ENCODE data around the gene FRMPD1.
"Not testable (repeated sequence)": the region's sequence is repeated elsewhere in the genome, so short reads cannot be mapped to it uniquely, and the experiment has no call there.

Gene FRMPD1, protein sequence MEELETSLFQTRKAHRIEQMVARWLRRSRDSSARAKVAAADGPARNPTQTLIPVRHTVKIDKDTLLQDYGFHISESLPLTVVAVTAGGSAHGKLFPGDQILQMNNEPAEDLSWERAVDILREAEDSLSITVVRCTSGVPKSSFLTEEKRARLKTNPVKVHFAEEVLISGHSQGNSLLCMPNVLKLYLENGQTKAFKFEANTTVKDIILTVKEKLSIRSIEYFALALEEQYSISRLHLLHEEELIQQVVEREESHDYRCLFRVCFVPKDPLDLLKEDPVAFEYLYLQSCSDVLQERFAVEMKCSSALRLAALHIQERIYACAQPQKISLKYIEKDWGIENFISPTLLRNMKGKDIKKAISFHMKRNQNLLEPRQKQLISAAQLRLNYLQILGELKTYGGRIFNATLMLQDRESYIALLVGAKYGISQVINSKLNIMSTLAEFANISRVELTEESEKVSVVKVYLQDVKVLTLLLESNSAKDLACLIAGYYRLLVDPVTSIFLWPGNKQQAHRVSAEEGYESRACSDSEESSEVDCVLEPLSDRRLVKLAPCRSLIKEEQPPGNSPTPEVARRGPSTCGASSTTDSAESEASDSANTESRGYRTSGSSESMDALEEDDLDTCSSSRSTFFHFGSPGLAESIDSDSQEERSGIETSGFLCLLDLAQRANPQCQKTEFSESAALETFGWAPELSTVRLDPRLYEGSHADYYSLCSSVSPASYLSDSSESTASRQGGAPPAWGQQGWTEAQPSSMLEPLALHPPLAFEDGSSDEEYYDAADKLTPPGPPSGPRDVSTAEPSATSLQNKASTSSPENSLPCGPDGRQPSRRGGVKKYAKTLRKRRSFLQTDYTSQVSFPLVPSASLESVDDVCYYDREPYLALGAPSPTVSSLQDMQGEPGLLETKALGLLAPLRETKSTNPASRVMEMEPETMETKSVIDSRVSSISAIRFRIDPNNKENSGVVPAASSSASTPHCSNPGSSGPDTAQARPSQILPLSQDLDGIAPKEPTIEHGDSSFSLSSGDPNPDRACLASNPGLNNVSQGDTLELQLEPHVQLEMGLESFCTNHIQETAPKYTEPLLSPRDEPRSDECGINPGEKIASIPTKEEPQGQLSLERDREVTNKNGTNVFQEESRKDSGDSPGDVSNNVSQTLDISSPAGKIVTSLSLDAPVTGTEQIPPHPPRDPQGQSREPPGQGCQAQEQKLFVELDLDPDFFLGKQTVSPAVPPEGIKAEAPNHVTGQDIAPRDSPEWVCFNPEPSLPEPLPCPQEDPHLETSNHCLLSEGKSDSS (N-terminal part only)

DNA sequence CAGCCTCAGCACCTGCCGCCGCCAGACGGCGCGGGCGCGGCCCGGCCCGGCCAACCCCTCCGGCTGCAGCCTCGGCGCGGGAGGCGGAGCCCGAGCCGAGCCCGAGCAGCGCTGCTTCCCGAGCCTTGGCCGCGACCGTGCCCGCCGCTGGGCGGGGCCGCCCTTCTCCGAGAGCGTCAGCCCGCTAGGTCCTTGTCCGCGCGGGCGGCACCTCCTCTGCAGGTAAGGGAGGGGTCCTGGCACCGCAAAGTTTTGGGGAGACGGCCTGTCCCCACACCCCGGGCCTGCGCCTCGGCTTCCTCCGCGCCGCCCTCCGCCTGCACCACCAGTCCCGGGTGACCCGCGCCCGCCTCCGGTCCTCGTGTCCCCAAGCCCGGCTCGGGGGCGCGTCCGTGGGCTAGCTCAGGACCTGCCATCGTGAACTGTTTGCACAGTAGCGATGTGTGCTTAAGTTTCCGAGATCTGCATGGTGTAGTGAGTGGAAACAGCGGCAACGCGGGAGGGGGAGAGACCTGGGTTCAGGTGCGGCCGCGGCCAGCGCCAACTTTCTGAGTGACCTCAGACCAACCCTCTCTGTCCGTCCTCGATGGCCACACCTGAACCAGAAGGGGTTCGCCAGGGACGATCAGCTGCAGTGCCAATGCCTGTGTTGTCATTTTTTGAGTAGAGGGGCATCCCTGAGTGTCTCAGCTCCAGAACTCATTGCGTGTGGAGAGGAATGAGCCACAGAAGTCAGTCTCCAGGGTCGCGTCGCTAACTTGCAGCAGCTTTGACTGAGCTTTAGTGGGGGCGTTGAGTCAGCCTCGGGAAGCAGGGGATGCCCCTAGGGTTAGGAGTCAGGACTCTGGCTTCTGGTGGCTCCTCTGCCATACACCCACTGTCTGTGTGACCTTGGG lies at the start of gene FRMPD1:
FRMPD1 (plus strand) TSS at position 82 of the 896 bp plus-strand sequence. CDS start 41,688 bp downstream, outside the sequence.
- DNase-seq = peak in 5 of 14 donors; percentile 5 to 54 (median 19)

DNA sequence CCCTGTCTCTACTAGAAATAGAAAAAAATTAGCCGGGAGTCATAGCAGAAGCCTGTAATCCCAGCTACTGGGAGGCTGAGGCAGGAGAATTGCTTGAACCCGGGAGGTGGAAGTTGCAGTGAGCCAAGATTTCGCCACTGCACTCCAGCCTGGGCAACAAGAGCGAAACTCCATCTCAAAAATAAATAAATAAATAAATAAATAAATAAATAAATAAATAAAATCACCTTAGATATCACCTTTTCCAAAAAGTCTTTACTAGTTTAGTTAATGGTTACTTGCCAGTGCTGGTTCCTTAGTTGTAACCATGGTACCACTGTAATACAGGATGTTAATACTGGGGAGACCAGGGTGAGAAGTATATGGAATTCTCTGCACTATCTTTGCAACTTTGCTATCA lies 48.7 kb upstream of the FRMPD1 start:
- DNase-seq = not testable (repeated sequence)

DNA sequence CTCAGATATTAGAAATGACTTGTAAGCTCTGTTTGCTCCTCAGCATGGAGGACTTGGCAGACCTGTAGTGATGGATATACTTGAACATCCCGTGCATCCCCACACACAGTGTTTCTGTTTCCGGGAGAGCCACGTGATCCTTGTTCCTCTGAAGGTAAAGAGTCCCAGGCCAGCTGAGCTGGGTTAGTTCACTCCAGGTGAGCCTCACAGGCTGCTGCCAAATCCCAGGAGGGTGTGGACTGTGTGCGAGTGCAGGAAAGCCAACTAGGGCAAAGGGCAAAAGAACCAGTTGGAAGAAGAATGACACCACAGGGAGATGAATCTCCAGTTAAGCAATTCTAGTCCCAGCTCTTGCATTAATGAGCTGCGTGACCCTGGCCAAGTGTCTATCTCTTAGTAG lies 47.9 kb upstream of the FRMPD1 start:
- DNase-seq = no peak

DNA sequence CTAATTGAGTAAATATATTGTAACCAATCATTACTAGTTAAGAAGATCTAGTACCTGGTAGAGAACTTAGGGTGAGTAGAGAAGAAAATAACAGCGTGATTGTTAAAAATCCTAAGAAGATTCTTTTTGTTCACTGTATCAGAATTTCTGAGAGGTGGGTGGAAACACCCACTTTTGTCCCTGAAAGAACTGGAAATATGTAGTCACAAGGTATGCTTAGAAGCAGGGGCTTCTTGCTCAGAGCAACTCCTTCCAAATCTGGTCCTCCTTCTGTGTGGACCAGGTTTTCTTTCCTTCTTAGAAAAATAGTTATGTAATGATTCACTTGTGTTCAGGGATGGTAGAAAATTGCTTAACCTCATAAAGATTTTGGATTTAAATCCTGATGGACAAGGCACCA lies 46.5 kb upstream of the FRMPD1 start:
- DNase-seq = no peak

DNA sequence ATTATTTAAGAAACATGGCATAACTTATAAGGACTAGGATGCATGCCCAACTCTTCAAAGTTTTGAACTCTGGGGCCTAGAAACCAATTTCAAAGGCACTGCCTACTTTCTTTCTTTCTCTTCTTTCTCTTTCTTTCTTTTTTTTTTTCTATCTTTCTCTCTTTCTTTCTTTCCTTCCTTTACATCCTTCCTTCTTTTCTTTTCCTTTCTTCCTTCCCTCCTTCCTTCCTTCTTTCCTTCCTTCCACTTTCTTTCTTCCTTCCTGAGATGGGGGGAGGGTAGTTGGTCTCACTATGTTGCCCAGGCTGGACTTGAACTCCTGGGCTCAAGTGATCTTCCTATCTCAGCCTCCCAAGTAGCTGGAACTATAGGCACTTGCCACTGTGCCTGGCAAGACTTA lies 42.5 kb upstream of the FRMPD1 start:
- DNase-seq = no peak

DNA sequence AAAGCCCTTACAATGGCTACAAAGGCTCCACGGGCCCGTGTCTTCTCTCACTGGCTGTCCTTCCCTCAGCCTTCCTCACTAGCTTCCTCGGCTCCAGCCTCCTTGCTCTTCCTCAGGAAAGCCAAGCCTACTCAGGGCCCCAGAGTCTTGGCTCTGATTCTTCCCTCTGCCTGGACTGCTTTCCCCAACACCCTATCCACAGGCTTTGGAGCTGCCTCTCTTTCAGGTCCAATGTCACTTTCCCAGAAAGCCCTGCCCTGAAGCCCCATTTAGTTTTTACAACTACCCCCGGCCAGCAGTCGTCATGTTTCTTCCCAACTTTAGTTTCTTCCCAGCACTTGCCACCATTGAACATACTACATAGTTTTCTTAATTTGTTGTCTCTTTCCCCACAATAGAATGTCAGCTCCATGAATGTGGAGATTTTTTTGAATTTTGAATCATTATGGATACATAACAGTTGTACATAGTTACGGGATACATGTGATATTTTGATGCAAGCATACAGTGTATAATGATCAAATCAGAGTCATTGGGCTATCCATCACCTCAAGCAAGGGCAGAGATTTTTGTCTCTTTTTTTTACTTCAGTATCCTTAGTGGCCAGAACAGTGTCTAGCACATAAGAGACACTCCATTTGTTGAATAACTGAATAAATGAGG lies 40.9 kb upstream of the FRMPD1 start:
- no peak for DNase-seq

DNA sequence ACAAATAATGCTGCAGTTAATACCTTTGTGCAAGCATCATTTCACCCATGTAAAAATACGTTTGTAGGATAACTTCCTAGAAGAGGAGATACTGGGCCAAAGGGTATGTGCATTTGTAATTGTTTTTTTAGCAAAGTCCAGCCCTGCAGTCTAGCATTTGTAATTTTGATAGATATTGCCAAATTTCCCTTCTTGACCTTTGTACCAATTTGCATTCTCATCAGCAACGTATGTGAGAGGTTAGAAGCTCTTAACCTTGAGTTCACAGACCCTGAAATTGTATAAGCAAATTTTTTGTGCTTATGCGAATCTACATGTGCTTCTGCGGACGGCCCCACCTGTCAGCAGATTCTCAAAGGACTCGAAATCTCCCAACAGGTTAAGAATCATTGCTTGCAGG lies 39.7 kb upstream of the FRMPD1 start:
- no peak for DNase-seq

DNA sequence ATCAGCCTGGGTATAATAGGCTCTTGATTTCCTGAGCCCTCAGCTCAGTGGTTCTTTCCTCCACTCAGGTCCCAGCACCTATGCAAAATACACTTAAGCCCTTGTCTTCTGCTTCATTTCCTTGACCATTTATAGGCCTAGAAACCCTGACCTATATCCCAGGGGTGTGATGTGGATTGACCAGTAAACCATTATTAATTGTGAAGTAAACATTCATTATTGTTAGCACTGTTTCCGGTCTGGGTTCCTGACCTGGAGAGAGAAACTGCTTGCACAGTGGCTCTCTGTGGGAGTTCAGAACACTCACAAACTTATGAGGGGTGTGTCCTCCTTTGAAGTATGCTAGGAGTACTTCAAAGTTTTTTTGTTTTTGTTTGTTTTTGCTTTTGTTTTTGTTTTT lies 38.8 kb upstream of the FRMPD1 start:
- DNase-seq = no peak

DNA sequence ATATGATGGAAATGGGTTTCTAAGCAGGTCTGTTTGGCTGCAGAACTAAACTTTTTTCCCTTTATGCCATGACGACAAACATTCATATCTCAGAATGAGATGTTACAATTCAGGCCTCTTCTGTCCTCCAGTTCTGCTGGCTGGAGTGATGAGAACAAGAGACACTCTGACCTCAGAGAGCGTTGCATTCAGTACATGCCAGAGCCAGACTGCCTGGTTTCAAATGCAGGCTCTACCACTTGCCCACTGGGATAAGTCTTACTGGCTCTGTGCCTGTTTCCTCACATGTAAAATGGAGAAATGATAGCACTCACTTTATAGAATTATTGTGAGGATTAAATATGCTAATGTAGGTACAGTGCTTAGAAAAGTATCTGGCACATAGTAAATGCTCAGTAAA lies 33.6 kb upstream of the FRMPD1 start:
- no peak for DNase-seq

DNA sequence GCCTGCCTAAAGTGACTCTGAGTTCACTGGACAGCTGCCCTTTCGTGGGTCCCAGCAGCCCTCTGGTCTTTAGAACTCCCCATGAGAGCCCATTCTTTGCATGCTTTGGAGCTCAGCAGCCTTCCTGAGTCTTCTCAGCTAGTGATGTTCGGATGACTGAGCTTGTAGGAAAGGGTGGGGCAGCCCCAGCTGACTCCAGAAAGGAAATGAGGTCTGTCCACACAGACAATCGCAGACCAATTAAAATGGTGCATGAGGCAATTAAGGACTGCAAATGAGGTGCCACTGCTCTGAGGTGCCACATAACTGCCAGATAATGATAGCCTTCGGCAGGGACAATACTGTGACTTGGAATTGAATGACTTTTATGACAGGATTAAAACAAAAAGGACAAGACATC lies 32.9 kb upstream of the FRMPD1 start:
- no peak for DNase-seq

DNA sequence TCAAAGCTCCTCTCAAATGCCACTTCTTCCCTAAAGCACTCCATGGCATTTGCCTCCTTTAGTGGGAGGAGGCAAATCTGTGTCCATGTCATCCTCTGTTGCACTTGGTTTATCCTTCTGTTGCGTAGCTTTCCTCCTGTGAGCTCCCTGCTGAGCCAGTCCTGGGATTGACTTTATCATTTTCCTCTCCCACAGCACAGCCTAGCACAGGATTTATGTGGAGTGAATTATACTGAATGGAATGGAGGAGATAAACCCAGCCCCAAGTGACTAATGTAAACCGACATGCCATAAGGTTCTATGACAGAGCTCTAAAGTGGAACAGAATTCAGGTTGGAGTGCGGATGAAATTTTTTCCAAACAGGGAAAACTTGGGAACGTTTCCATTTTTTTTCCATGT lies 31.9 kb upstream of the FRMPD1 start:
- no peak for DNase-seq

DNA sequence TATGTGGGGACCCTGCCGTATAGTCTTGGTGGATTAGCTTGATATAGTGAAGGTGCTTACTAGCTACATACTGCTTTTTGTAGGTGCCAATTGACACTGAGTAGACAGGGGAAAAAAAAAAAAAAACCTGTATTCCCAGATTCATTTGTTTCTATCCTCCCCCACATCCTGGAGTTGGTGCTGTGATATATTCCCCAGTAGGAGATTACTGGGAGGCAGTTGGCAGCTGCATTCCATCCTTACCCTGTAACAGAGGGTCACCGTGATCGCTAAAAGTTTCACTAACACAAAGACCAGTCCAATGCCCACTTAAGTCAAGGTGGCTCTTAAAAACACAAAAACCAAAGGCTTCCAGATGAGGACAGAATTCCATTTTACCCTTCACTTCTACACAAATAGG lies 30.9 kb upstream of the FRMPD1 start:
- no peak for DNase-seq

DNA sequence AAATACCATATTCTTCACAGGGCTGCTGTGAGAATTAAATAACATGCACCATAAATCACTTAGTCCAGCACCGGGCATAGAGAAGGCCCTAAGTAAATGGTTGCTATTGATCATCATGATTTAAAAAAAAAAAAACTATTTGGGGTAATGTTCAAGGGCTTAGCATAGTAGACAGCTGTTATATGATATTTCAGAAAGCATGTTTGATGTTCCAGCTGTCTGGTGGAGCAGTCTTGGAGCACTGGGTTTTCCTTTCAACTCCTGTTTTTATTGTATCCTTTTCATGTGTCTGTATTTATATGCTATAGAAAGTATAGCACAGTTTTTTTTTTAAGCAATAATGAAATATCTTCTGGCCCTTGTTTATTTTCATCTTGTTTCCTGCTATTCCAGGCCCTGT lies 30.4 kb upstream of the FRMPD1 start:
- DNase-seq = no peak

DNA sequence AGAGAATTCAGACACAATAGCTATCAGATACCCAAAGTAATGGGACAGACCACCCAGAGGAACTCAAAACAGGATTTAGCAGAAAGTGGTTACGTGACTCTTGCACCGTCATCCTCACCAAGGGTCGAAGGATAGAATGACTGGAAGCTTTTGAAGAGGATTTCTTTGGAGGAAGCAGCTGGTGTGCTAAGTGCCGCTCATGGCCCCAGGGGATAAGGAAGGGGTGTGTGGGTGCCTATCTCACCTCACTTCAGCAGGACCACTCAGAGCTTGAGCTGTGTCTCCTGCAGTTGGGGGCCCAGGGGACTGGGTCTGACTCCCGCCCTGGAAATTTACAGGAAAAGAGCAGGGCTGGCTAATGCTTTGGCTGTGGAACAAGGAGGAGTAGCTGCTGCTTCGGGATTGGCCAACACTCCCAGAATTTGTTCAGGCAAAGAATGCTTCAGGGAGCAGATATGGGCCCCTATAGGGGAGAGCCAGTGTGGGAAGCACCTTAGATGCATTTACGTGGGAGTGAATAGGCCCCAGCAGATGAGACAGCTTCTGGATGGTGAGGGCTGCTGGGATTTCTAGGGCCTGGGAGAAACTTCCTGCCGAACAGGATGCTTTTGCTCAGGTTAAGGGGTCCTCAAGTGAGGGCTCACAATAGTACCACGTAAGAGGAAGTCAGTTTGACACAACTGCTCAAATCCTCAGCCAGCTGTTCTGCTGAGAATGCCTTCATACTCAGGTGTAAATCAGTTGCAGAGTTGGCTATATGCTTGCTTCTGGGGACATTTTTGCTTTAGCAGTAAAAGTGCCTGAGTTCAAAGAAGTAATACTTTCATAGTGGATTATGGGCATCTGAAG lies 29.3 kb upstream of the FRMPD1 start:
- no peak for DNase-seq

DNA sequence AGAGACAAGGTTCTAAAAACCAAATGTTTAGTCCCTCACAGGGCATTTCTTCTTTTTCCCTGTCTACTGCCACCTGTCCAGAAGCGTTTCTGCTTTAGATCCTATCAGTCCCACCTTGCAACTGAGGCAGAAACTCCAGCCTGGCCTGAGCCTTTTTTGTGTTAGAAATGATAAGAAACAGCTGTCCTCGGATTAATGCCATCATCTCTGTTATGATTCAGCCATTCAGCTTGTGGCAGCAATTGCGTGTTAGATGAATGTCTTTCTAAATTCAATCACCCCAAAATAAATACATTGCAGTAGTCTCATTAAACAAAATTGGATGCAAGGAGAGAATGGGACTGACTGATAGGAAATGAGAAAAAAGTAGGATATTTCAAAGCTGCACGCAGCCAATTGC lies 28.3 kb upstream of the FRMPD1 start:
- no peak for DNase-seq

DNA sequence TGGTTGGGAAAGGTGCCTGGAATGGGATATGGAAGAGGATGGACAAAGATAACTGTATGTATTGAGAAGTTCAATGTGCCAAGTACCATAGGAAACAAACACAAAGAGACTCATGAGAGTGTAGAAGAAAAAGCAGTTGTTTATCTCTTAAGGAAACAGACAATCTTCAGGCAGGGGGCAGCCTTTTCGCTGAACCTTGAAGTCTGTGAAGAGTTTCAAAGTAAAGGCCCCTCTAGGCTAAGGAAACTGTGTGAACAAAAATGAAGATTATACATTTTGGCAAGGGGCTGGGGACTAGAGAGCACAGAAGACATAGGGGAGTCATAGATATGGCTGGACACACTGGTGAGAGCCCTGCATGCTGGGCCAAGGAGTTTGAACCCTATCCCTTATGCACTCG lies 27.5 kb upstream of the FRMPD1 start:
- DNase-seq = no peak

DNA sequence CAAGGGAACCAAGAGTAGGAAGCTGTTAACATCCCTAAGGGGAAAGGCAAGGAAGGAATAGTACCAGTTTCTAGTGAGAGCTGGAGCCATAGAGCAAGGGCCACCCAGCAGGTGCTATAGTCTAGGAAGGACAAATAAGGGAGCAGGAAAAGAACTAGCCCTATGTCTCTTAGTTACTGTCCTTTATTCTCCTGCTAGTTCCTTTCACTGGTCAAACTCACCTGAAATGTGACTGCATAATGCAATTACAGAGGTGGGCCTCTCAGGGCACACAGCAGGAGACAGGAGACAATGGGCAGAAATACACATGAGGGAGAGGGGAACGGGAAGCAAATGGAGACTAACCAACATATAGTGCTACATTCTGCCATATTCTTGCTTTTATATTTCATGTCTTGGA lies 26.7 kb upstream of the FRMPD1 start:
- no peak for DNase-seq

DNA sequence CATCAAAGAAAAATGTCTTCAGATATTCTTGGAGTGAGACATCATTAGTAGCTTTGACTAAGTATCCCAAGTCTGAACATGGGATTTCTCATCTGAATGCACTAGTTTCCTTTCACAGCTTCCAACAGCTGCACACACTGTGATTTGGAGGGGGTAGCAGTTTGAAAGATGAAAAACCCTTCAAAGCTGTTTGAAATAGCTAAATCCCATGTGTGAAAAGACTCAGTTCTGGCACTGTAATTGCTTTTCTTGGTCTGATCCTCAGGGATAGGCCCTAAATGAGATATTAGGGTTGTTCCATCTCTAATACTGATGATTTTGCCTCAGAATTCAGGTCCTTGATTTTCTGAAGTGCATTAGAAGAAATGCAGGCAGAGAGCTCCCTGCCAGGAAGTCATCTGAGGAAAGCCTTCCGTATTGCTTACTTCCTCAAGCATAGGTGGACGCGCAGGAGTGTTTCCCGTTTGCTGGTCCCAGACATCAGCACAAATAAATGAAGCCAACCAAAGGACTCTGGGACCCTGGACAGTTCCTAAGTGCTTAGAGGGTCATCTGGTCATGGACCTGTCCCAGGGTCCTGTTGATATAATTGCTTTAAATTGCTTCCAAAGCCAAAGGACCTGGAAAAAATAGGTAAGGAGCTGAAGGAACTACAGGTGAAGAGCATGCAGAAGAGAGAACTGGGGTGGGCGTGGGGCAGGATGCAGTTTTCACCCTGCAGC lies 25.6 kb upstream of the FRMPD1 start:
- DNase-seq = no peak

DNA sequence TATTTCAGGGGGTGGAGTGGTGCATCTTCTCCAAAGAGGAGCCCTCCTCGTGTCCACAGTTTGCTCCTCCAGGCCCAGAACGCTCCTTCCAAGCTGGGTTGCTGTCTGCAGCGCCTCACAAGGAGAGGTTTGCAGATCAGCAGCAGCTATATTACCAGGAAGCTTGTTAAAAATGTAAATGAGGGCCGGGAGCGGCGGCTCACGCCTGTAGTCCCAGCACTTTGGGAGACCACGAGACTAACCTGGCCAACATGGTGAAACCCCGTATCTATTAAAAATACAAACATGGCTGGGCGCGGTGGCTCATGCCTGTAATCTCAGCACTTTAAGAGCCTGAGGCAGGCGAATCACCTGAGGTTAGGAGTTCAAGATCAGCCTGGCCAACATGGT lies 25.0 kb upstream of the FRMPD1 start:
- DNase-seq = no peak
